Liver (tissue), 9 donors: Measurements from ENCODE around the gene PEX11A. TPM values are rescaled to one million over a fixed set of nuclear protein-coding genes. Genes with fewer than 3 reads are reported as not detected.

Source experiments
- DNase-seq: peaks from one replicate; pipeline ENCODE4 v3.0.0-alpha.2; 2017; ENCODE audit warnings: low spot score
- H3K27ac ChIP-seq, 2 donors: one replicate each; pipeline ENCODE4 v1.7.0; 2013; ENCODE audit warnings: inconsistent platforms in 2 of 2, low read length in 2 of 2, control low read depth in 1 of 2, low read depth in 1 of 2, mild to moderate bottlenecking in 1 of 2
- H3K27me3 ChIP-seq, 4 donors: one replicate each; pipeline versions ENCODE4 v1.6.1 to v1.7.0; 2013; ENCODE audit warnings: low read length in 3 of 4, inconsistent platforms in 1 of 4, mild to moderate bottlenecking in 1 of 4, moderate library complexity in 1 of 4; ENCODE audit not compliant: control insufficient read depth in 4 of 4, insufficient read depth in 4 of 4
- H3K36me3 ChIP-seq, 4 donors: one replicate each; pipeline versions ENCODE4 v1.6.1 to v1.7.0; 2013; ENCODE audit warnings: low read length in 3 of 4, mild to moderate bottlenecking in 3 of 4, low read depth in 1 of 4, moderate library complexity in 1 of 4; ENCODE audit not compliant: control insufficient read depth in 4 of 4, insufficient read depth in 3 of 4
- H3K4me1 ChIP-seq, 4 donors: one replicate each; pipeline versions ENCODE4 v1.6.1 to v1.7.0; 2013; ENCODE audit warnings: low read length in 3 of 4, mild to moderate bottlenecking in 3 of 4, moderate library complexity in 1 of 4; ENCODE audit not compliant: control insufficient read depth in 4 of 4, insufficient read depth in 4 of 4
- H3K4me3 ChIP-seq, 3 donors: one replicate each; pipeline versions ENCODE4 v1.6.1 to v1.7.0; 2013; ENCODE audit warnings: low read length in 3 of 3, control low read depth in 1 of 3, low read depth in 1 of 3, mild to moderate bottlenecking in 1 of 3
- H3K9ac ChIP-seq, 2 donors: one replicate each; pipeline ENCODE4 v1.7.0; 2013; ENCODE audit warnings: low read length in 2 of 2, mild to moderate bottlenecking in 2 of 2, moderate library complexity in 2 of 2, control low read depth in 1 of 2, low read depth in 1 of 2
- H3K9me3 ChIP-seq, 4 donors: one replicate each; pipeline versions ENCODE4 v1.6.1 to v1.7.0; 2013; ENCODE audit warnings: low read length in 3 of 4; ENCODE audit not compliant: control insufficient read depth in 4 of 4
- ATF3 ChIP-seq: IDR thresholded peaks from 2 replicates; pipeline ENCODE4 v1.6.1; 2016; ENCODE audit warnings: antibody characterized with exemption
- EGR1 ChIP-seq, 2 donors: IDR thresholded peaks; 2 replicates each; pipeline ENCODE4 v1.6.1; 2016 to 2018; ENCODE audit warnings: antibody characterized with exemption in 2 of 2, low read depth in 2 of 2
- FOXA1 ChIP-seq: IDR thresholded peaks from 2 replicates; pipeline ENCODE4 v1.6.1; 2016; ENCODE audit warnings: antibody characterized with exemption
- FOXA2 ChIP-seq: IDR thresholded peaks from 2 replicates; pipeline ENCODE4 v1.6.1; 2016; ENCODE audit warnings: antibody characterized with exemption
- GABPA ChIP-seq, 2 donors: IDR thresholded peaks in 1 of 2; conservative IDR thresholded peaks in 1 of 2; 2 replicates each; pipeline ENCODE4 v1.6.1; 2016; ENCODE audit warnings: antibody characterized with exemption in 2 of 2, mild to moderate bottlenecking in 1 of 2, moderate library complexity in 1 of 2
- HNF4A ChIP-seq, 2 donors: conservative IDR thresholded peaks; 2 replicates each; pipeline ENCODE4 v1.6.1; 2016; ENCODE audit warnings: antibody characterized with exemption in 2 of 2, mild to moderate bottlenecking in 2 of 2
- JUND ChIP-seq, 2 donors: IDR thresholded peaks; 2 replicates each; pipeline ENCODE4 v1.6.1; 2016; ENCODE audit warnings: antibody characterized with exemption in 2 of 2
- MAX ChIP-seq: IDR thresholded peaks from 2 replicates; pipeline ENCODE4 v1.6.1; 2016; ENCODE audit warnings: antibody characterized with exemption
- NR2F2 ChIP-seq: IDR thresholded peaks from 2 replicates; pipeline ENCODE4 v1.6.1; 2016; ENCODE audit warnings: antibody characterized with exemption
- RAD21 ChIP-seq, 2 donors: IDR thresholded peaks; 2 replicates each; pipeline ENCODE4 v1.6.1; 2016; ENCODE audit warnings: antibody characterized with exemption in 2 of 2, mild to moderate bottlenecking in 2 of 2
- REST ChIP-seq: IDR thresholded peaks from 2 replicates; pipeline ENCODE4 v1.6.1; 2016; ENCODE audit warnings: antibody characterized with exemption, mild to moderate bottlenecking
- RXRA ChIP-seq, 2 donors: IDR thresholded peaks; 2 replicates each; pipeline ENCODE4 v1.6.1; 2017 to 2018; ENCODE audit warnings: antibody characterized with exemption in 2 of 2, mild to moderate bottlenecking in 1 of 2
- SP1 ChIP-seq: IDR thresholded peaks from 2 replicates; pipeline ENCODE4 v1.6.1; 2018; ENCODE audit warnings: antibody characterized with exemption, mild to moderate bottlenecking
- TAF1 ChIP-seq: conservative IDR thresholded peaks from 2 replicates; pipeline ENCODE4 v1.6.1; 2016; ENCODE audit warnings: antibody characterized with exemption, mild to moderate bottlenecking
- YY1 ChIP-seq: IDR thresholded peaks from 2 replicates; pipeline ENCODE4 v1.6.1; 2016; ENCODE audit warnings: antibody characterized with exemption, mild to moderate bottlenecking
- ZBTB33 ChIP-seq: IDR thresholded peaks from 2 replicates; pipeline ENCODE4 v1.6.1; 2016; ENCODE audit warnings: antibody characterized with exemption
- WGBS: extraction: QIAGEN DNeasy Blood & Tissue Kit; methylation state at CpG from one replicate; pipeline ENCODE4 v1.1.7; 2013; 5-methylcytosine and 5-hydroxymethylcytosine counted together
- polyA plus RNA-seq, 2 donors: library from polyadenylated mRNA; stranded (reverse) in 1 of 2; unstranded in 1 of 2; fragments of 200-250 nt in 1 of 2; fragments of >200 nt in 1 of 2; fragmentation: Nextera tagmentation in 1 of 2; extraction: Ambion mirVana in 1 of 2; gene quantifications; one replicate each; pipeline versions ENCODE4 v1.2.1 to v1.2.3, GENCODE V29; 2013 to 2015
- total RNA-seq, 2 donors: library from RNA; depleted of rRNA; stranded (reverse); fragments of >200 nt; gene quantifications; one replicate each; pipeline ENCODE4 v1.2.3, GENCODE V29; 2014
- TF ChIP-seq, protein P1 (sequence below): fragments of 150-350 bp; IDR thresholded peaks from 2 replicates; pipeline ENCODE4 v1.5.1; 2017; ENCODE audit warnings: improper control_type of control experiment, low read depth, low read length; ENCODE audit not compliant: missing input control
- donor health status: healthy.
- donor health status: healthy.
- donor health status: healthy.
- donor health status: healthy.
- donor health status: healthy.

PEX11A gene
- total and polyA plus RNA-seq, 4 donors, result 6.6 to 47.9 (median 24.3) TPM

- 70% methylated on average over 14 of the region's 14 CpGs for WGBS
- Histone ChIP-seq H3K9me3 (no peaks in the 10 kb centered on the region), H3K27ac (no peak overlapping the region), H3K4me1 (peaks cover 0 to 10% (median 7%) of the 10 kb centered on the region in 4 donors), H3K27me3 (no peaks in the 10 kb centered on the region), H3K4me3 (peak overlapping the region in 2 of 3 donors; percentile 46 to 48), H3K36me3 (no peaks in the 10 kb centered on the region), H3K9ac (no peak overlapping the region)
- TF ChIP-seq NR2F2, result no peak
- no peak for TF ChIP-seq ATF3
- TF ChIP-seq TAF1, result no peak
- TF ChIP-seq JUND (IDR thresholded peaks at IDR 0.05), result no peak
- TF ChIP-seq, protein P1, sequence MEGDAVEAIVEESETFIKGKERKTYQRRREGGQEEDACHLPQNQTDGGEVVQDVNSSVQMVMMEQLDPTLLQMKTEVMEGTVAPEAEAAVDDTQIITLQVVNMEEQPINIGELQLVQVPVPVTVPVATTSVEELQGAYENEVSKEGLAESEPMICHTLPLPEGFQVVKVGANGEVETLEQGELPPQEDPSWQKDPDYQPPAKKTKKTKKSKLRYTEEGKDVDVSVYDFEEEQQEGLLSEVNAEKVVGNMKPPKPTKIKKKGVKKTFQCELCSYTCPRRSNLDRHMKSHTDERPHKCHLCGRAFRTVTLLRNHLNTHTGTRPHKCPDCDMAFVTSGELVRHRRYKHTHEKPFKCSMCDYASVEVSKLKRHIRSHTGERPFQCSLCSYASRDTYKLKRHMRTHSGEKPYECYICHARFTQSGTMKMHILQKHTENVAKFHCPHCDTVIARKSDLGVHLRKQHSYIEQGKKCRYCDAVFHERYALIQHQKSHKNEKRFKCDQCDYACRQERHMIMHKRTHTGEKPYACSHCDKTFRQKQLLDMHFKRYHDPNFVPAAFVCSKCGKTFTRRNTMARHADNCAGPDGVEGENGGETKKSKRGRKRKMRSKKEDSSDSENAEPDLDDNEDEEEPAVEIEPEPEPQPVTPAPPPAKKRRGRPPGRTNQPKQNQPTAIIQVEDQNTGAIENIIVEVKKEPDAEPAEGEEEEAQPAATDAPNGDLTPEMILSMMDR, result no peak
- no peak for TF ChIP-seq SP1
- no peak for TF ChIP-seq FOXA1
- no peak for TF ChIP-seq REST
- TF ChIP-seq RXRA (IDR thresholded peaks at IDR 0.05), result no peak
- TF ChIP-seq YY1, result no peak
- no peak for TF ChIP-seq GABPA (IDR thresholded peaks at IDR 0.05 in 1 of 2, conservative IDR thresholded peaks at IDR 0.05 in 1 of 2)
- TF ChIP-seq FOXA2, result no peak
- TF ChIP-seq MAX, result no peak
- TF ChIP-seq RAD21 (IDR thresholded peaks at IDR 0.05), result no peak
- TF ChIP-seq ZBTB33, result no peak
- no peak for DNase-seq
Measured at GRCh38 chr15:89654301-89654761, 36.2 kb downstream of the PEX11A start.

- H3K4me1 ChIP-seq, result peaks cover 0 to 10% (median 7%) of the 10 kb centered on the region in 4 donors
- no peaks in the 10 kb centered on the region for H3K27me3 ChIP-seq
- 96% methylated on average over 2 of the region's 2 CpGs for WGBS
- H3K9ac ChIP-seq, result no peak overlapping the region
- no peak for DNase-seq
- no peaks in the 10 kb centered on the region for H3K36me3 ChIP-seq
- H3K9me3 ChIP-seq, result no peaks in the 10 kb centered on the region
- H3K4me3 ChIP-seq, result no peak overlapping the region
- H3K27ac ChIP-seq, result no peak overlapping the region
- TF ChIP-seq ZBTB33, result no peak
- TF ChIP-seq RAD21 (IDR thresholded peaks at IDR 0.05), result no peak
- TF ChIP-seq FOXA2, result no peak
- TF ChIP-seq HNF4A (conservative IDR thresholded peaks at IDR 0.05), result no peak
- TF ChIP-seq, protein P1, result no peak
- no peak for TF ChIP-seq EGR1 (IDR thresholded peaks at IDR 0.05; ENCODE audit: low read depth in 2 of 2)
- TF ChIP-seq JUND (IDR thresholded peaks at IDR 0.05), result no peak
Measured at GRCh38 chr15:89653578-89653977, 37.0 kb downstream of the PEX11A start.
